ENCODE measurements around the gene TRAFD1. TPM values are rescaled to one million over a fixed set of nuclear protein-coding genes. Genes with fewer than 3 reads are reported as not detected.

The TRAFD1 gene
- total RNA-seq, 2 experiments from 2014 or later: 14.3 to 19.4 TPM

DNA sequence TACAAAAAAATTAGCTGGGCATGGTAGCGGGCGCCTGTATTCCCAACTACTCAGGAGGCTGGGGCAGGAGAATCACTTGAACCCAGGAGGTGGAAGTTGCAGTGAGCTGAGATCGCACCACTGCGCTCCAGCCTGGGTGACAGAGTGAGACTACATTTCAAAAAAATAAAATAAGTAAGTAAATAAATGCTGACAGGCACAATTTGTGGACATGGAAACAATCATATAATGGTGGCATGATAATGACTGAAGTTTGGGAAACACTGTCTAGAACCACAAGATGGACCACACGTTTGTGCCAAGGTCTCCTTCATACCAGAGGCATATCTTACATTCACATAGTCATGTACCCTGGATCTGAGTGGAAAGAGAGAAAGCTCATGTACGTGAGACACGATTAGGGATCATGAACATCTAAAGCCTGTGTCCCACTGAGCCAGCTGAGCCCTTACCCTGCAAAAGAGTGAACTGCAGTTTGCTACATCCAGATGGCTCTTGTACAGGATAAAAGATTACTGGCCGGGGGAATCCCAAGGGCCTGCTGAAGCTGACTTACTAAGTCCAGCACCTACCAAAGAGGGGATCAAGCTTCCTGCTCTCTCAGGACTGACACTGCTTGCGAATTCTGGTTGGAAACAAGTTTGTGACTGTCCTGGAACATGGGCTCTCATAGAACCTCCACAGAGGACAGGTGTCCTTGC, 62.9 kb downstream of the TRAFD1 start:
- no peaks in the 10 kb centered on the region for H3K9me2 ChIP-seq (ENCODE audit: insufficient read depth, low read length)
- CTCF ChIA-PET (ENCODE audit: unreplicated experiment): no interaction called here
- H3K9me3 ChIP-seq (ENCODE audit: low read length): no peaks in the 10 kb centered on the region
- H3K79me2 ChIP-seq (ENCODE audit: insufficient read depth, low read depth, low read length): no peaks in the 10 kb centered on the region
- no peaks in the 10 kb centered on the region for H3K4me1 ChIP-seq (ENCODE audit: insufficient read depth, low read length, poor library complexity, severe bottlenecking)
- peaks cover 38% of the 10 kb centered on the region; the same call in 1 of the 2 replicates for H3K36me3 ChIP-seq (ENCODE audit: insufficient read depth, low read length)
- H3K4me2 ChIP-seq (ENCODE audit: low read length): no peak overlapping the region
- POLR2A ChIA-PET: no interaction called here
- TF ChIP-seq, protein P1, sequence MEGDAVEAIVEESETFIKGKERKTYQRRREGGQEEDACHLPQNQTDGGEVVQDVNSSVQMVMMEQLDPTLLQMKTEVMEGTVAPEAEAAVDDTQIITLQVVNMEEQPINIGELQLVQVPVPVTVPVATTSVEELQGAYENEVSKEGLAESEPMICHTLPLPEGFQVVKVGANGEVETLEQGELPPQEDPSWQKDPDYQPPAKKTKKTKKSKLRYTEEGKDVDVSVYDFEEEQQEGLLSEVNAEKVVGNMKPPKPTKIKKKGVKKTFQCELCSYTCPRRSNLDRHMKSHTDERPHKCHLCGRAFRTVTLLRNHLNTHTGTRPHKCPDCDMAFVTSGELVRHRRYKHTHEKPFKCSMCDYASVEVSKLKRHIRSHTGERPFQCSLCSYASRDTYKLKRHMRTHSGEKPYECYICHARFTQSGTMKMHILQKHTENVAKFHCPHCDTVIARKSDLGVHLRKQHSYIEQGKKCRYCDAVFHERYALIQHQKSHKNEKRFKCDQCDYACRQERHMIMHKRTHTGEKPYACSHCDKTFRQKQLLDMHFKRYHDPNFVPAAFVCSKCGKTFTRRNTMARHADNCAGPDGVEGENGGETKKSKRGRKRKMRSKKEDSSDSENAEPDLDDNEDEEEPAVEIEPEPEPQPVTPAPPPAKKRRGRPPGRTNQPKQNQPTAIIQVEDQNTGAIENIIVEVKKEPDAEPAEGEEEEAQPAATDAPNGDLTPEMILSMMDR (conservative IDR thresholded peaks at IDR 0.05; ENCODE audit: low read length): no peak
- TF ChIP-seq EZH2phosphoT487 (IDR thresholded peaks at IDR 0.05; ENCODE audit: borderline replicate concordance, low read depth, low read length): no peak
- no peaks in the 10 kb centered on the region for H4K20me1 ChIP-seq (ENCODE audit: insufficient read depth, low read length)
- H3K4me3 ChIP-seq (ENCODE audit: low read depth, low read length, poor library complexity, severe bottlenecking): no peak overlapping the region
- intact Hi-C loops (cut with micrococcal nuclease; ENCODE audit: unreplicated experiment): no loop called here
- H3K27ac ChIP-seq (ENCODE audit: low read depth, low read length, poor library complexity, severe bottlenecking): no peak overlapping the region
- no peak for DNase-seq (ENCODE audit: low spot score)
- H2AFZ ChIP-seq (ENCODE audit: low read length): no peak overlapping the region
- BruUV-seq (replicated peaks): no TSS peak

DNA sequence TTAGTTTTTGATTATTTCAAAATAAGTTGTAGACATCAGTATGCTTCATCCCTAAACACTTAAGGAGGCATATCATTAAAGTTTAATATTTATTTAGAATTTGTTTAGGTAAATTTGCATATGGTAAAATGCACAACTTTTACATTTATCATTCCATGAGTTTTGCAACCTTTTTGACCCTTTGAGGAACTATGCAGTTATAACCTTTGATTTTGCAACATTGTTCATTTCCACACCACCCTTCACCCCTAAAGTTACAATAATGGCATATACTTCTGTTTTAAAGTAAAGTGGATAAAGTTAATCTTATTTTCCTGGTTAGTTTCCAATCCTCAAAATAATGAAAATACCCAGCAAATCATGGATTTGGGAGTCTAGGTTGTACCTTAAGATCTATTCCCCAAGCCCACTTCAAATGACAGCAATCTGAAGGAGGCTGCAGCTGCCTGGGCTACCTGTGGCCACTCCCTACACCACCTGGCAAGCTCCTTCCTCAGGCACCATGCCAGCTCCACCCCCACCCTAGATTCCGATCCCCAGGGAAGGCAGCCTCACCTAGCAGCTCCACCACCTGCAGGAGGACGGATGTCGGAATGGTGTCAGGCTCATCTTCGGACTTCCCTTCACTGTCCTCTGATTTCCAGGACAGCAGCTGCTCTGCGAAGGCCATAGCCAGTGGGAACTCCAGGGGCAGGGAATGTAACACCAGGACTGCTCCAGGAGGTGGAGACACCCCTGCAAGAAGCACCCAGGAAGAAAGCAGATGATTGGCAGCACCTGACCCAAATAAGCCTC, 65.1 kb downstream of the TRAFD1 start:
- TF ChIP-seq EZH2phosphoT487 (IDR thresholded peaks at IDR 0.05; ENCODE audit: borderline replicate concordance, low read depth, low read length): no peak
- TF ChIP-seq, protein P1 (conservative IDR thresholded peaks at IDR 0.05; ENCODE audit: low read length): no peak
- Histone ChIP-seq H3K36me3 (ENCODE audit: insufficient read depth, low read length) (peaks cover 28% of the 10 kb centered on the region), H3K9me3 (ENCODE audit: low read length) (no peaks in the 10 kb centered on the region), H3K4me2 (ENCODE audit: low read length) (no peak overlapping the region), H3K79me2 (ENCODE audit: insufficient read depth, low read depth, low read length) (no peaks in the 10 kb centered on the region), H3K4me3 (ENCODE audit: low read depth, low read length, poor library complexity, severe bottlenecking) (no peak overlapping the region), H3K4me1 (ENCODE audit: insufficient read depth, low read length, poor library complexity, severe bottlenecking) (no peaks in the 10 kb centered on the region), H3K9me2 (ENCODE audit: insufficient read depth, low read length) (no peaks in the 10 kb centered on the region), H3K27ac (ENCODE audit: low read depth, low read length, poor library complexity, severe bottlenecking) (no peak overlapping the region), H2AFZ (ENCODE audit: low read length) (no peak overlapping the region), H4K20me1 (ENCODE audit: insufficient read depth, low read length) (no peaks in the 10 kb centered on the region)
- BruUV-seq (replicated peaks): no TSS peak
- intact Hi-C loops (cut with micrococcal nuclease; ENCODE audit: unreplicated experiment): no loop called here
- no peak for DNase-seq (ENCODE audit: low spot score)
- ChIA-PET CTCF (ENCODE audit: unreplicated experiment) (interaction anchor here (0.6 kb wide), 1 partner anchor 216 kb away, joined by 5 read pairs; no protein-coding TSS in a partner anchor), POLR2A (no interaction called here)
